CD14-positive monocyte (primary cell): ENCODE data around the gene SNX3. TPM values are rescaled to one million over a fixed set of nuclear protein-coding genes. Genes with fewer than 3 reads are reported as not detected.

ENCODE experiments used
- DNase-seq, 3 donors: peaks; one replicate each; pipeline ENCODE4 v3.0.0-alpha.2; 2011 to 2022
- H2AFZ ChIP-seq: 2 replicates; pipeline ENCODE4 v1.6.0; 2012; ENCODE audit warnings: mild to moderate bottlenecking, low read depth, low read length, inconsistent platforms; ENCODE audit not compliant: insufficient read depth, poor library complexity, severe bottlenecking
- H3K27ac ChIP-seq, 2 donors: 1 replicate in 1 of 2; 2 replicates in 1 of 2; pipeline ENCODE4 v1.5.1; 2012 to 2013; ENCODE audit warnings: low read length in 2 of 2, control low read depth in 1 of 2, inconsistent platforms in 1 of 2, low read depth in 1 of 2, mild to moderate bottlenecking in 1 of 2
- H3K27me3 ChIP-seq, 2 donors: one replicate each; pipeline versions ENCODE4 v1.6.0 to v1.6.1; 2011 to 2013; ENCODE audit warnings: low read length in 2 of 2; ENCODE audit not compliant: control insufficient read depth in 2 of 2, insufficient read depth in 2 of 2
- H3K36me3 ChIP-seq, 2 donors: replicated peaks in 1 of 2; 1 replicate in 1 of 2; 2 replicates in 1 of 2; pipeline versions ENCODE4 v1.5.1 to v1.6.1; 2012 to 2013; ENCODE audit warnings: low read length in 2 of 2, control low read depth in 1 of 2, inconsistent platforms in 1 of 2, mild to moderate bottlenecking in 1 of 2; ENCODE audit not compliant: insufficient read depth in 2 of 2, control insufficient read depth in 1 of 2
- H3K4me1 ChIP-seq, 2 donors: 1 replicate in 1 of 2; 2 replicates in 1 of 2; pipeline versions ENCODE4 v1.5.1 to v1.6.1; 2012 to 2013; ENCODE audit warnings: low read length in 2 of 2, control low read depth in 1 of 2, inconsistent platforms in 1 of 2, mild to moderate bottlenecking in 1 of 2, moderate library complexity in 1 of 2; ENCODE audit not compliant: insufficient read depth in 2 of 2, control insufficient read depth in 1 of 2
- H3K4me2 ChIP-seq: replicated peaks from 2 replicates; pipeline ENCODE3; 2012; ENCODE audit warnings: low read length, moderate library complexity, mild to moderate bottlenecking; ENCODE audit not compliant: poor library complexity, severe bottlenecking; ENCODE audit errors: extremely low read depth
- H3K4me3 ChIP-seq, 3 experiments: fragments of 200-600 bp in 1 of 3; sonication (generic) in 1 of 3; replicated peaks in 1 of 3; 1 replicate in 2 of 3; 2 replicates in 1 of 3; pipeline ENCODE4 v1.5.1; 2011 to 2013; ENCODE audit warnings: low read length in 3 of 3, mild to moderate bottlenecking in 3 of 3, control low read depth in 2 of 3, low read depth in 2 of 3, inconsistent platforms in 1 of 3, moderate library complexity in 1 of 3
- H3K79me2 ChIP-seq: 2 replicates; pipeline ENCODE4 v1.6.0; 2012; ENCODE audit warnings: mild to moderate bottlenecking, control low read depth, inconsistent platforms, low read length, moderate library complexity; ENCODE audit not compliant: insufficient read depth
- H3K9ac ChIP-seq: 2 replicates; pipeline ENCODE4 v1.6.0; 2017; ENCODE audit warnings: low read length, mild to moderate bottlenecking; ENCODE audit not compliant: insufficient read depth, poor library complexity, severe bottlenecking
- H3K9me3 ChIP-seq, 2 donors: replicated peaks in 1 of 2; 1 replicate in 1 of 2; 2 replicates in 1 of 2; pipeline versions ENCODE4 v1.5.1 to v1.6.1; 2012 to 2013; ENCODE audit warnings: low read length in 2 of 2, control low read depth in 1 of 2; ENCODE audit not compliant: control insufficient read depth in 1 of 2, insufficient read depth in 1 of 2
- H4K20me1 ChIP-seq: 2 replicates; pipeline ENCODE4 v1.6.0; 2012; ENCODE audit warnings: mild to moderate bottlenecking, low read length, control low read depth, moderate library complexity; ENCODE audit not compliant: insufficient read depth
- H3K27ac Mint-ChIP-seq, 7 donors: one replicate each; pipeline ENCODE4 v1.8.0; 2020; ENCODE audit warnings: mild to moderate bottlenecking in 7 of 7, mixed read lengths in 7 of 7, moderate library complexity in 6 of 7, inconsistent platforms in 2 of 7
- H3K27me3 Mint-ChIP-seq, 3 donors: one replicate each; pipeline ENCODE4 v1.8.0; 2021 to 2022; ENCODE audit warnings: low read depth in 3 of 3, mild to moderate bottlenecking in 3 of 3, mixed read lengths in 3 of 3, moderate library complexity in 3 of 3, inconsistent platforms in 1 of 3
- H3K36me3 Mint-ChIP-seq, 2 donors: one replicate each; pipeline ENCODE4 v1.8.0; 2020; ENCODE audit warnings: mixed read lengths in 2 of 2, inconsistent platforms in 1 of 2, mild to moderate bottlenecking in 1 of 2
- H3K4me1 Mint-ChIP-seq: one replicate; pipeline ENCODE4 v1.8.0; 2020; ENCODE audit warnings: mild to moderate bottlenecking, mixed read lengths
- H3K4me3 Mint-ChIP-seq, 2 donors: one replicate each; pipeline ENCODE4 v1.8.0; 2020; ENCODE audit warnings: mild to moderate bottlenecking in 2 of 2, mixed read lengths in 2 of 2, moderate library complexity in 1 of 2
- H3K9me3 Mint-ChIP-seq, 7 donors: one replicate each; pipeline ENCODE4 v1.8.0; 2020 to 2022; ENCODE audit warnings: mixed read lengths in 7 of 7, mild to moderate bottlenecking in 6 of 7, moderate library complexity in 6 of 7, inconsistent platforms in 2 of 7
- CTCF ChIP-seq: fragments of 200-600 bp; IDR thresholded peaks from one replicate; pipeline ENCODE4 v1.8.0; 2022; ENCODE audit warnings: antibody characterized with exemption, mild to moderate bottlenecking
- WGBS: methylation state at CpG from one replicate; pipeline ENCODE4 v1.1.5; 2013; ENCODE audit warnings: missing lambda C conversion rate; ENCODE audit not compliant: insufficient coverage; 5-methylcytosine and 5-hydroxymethylcytosine counted together
- intact Hi-C, 2 donors: fragments of 100-400 bp; cut with micrococcal nuclease; formaldehyde crosslinking; loops; one replicate each; pipeline versions ENCODE4 v1.15.0 to v1.15.1; 2023
- polyA plus RNA-seq, 3 donors: library from polyadenylated mRNA; depleted of rRNA in 1 of 3; unstranded in 2 of 3; stranded (reverse) in 1 of 3; fragments of 300-500 nt in 2 of 3; fragments of >200 nt in 1 of 3; fragmentation: Illumina TruSeq in 2 of 3; gene quantifications; 1 replicate in 2 of 3; 2 replicates in 1 of 3; pipeline ENCODE4 v1.2.3, GENCODE V29; 2012 to 2021

Gene SNX3
- polyA plus RNA-seq, 3 donors, result 134 to 441 (median 394) TPM

GRCh38 chr6:108242259-108242658, 18.6 kb downstream of the SNX3 start:
- H3K36me3 Mint-ChIP-seq, result peaks cover 50 to 65% of the 10 kb centered on the region in 2 donors
- H3K79me2 ChIP-seq, result peaks cover 95% of the 10 kb centered on the region
- no CpG with 5 or more reads among the region's 2 CpGs for WGBS

GRCh38 chr6:108238322-108238721, 22.5 kb downstream of the SNX3 start:
- Mint-ChIP-seq H3K4me3 (no peak overlapping the region), H3K27me3 (peaks cover 0 to 1% (median 0%) of the 10 kb centered on the region in 3 donors), H3K9me3 (peaks cover 0 to 8% (median 3%) of the 10 kb centered on the region in 7 donors), H3K4me1 (peaks cover 2% of the 10 kb centered on the region), H3K27ac (no peak overlapping the region), H3K36me3 (peaks cover 42 to 58% of the 10 kb centered on the region in 2 donors)
- Histone ChIP-seq H3K27me3 (no peaks in the 10 kb centered on the region), H3K27ac (no peak overlapping the region), H3K4me1 (no peaks in the 10 kb centered on the region), H3K9ac (no peak overlapping the region), H2AFZ (no peak overlapping the region), H3K4me2 (no peak overlapping the region), H3K79me2 (peaks cover 84% of the 10 kb centered on the region), H4K20me1 (peaks cover 96% of the 10 kb centered on the region), H3K9me3 (peaks cover 0 to 6% of the 10 kb centered on the region in 2 donors), H3K36me3 (peaks cover 13 to 61% of the 10 kb centered on the region in 2 donors), H3K4me3 (no peak overlapping the region)
- no CpG with 5 or more reads among the region's 4 CpGs for WGBS
- intact Hi-C loops, result no loop called here
- DNase-seq, result no peak
- TF ChIP-seq CTCF, result no peak

More at GRCh38 chr6:108242259-108242658, 18.6 kb downstream of the SNX3 start:
- no peak overlapping the region for H3K4me2 ChIP-seq
- no peak overlapping the region for H3K9ac ChIP-seq
- H3K27ac Mint-ChIP-seq, result no peak overlapping the region
- peaks cover 1 to 2% of the 10 kb centered on the region in 2 donors for H3K4me1 ChIP-seq
- no peak overlapping the region for H3K4me3 ChIP-seq
- peaks cover 0 to 1% (median 0%) of the 10 kb centered on the region in 3 donors for H3K27me3 Mint-ChIP-seq
- no peak overlapping the region for H2AFZ ChIP-seq
- no peak overlapping the region for H3K4me3 Mint-ChIP-seq
- H3K27me3 ChIP-seq, result no peaks in the 10 kb centered on the region
- peaks cover 3 to 12% (median 8%) of the 10 kb centered on the region in 7 donors for H3K9me3 Mint-ChIP-seq
- H4K20me1 ChIP-seq, result peaks cover 97% of the 10 kb centered on the region
- no peak for TF ChIP-seq CTCF
- H3K4me1 Mint-ChIP-seq, result peaks cover 7% of the 10 kb centered on the region
- peaks cover 0 to 9% of the 10 kb centered on the region in 2 donors for H3K9me3 ChIP-seq
- intact Hi-C loops, result no loop called here
- no peak for DNase-seq
- H3K36me3 ChIP-seq, result peaks cover 3 to 67% of the 10 kb centered on the region in 2 donors
- H3K27ac ChIP-seq, result no peak overlapping the region
